C4-2B (cell line): ENCODE results near the gene SPINT2.

Experiments
- ZFX ChIP-seq: fragments of 450-650 bp; IDR thresholded peaks from 2 replicates; pipeline ENCODE4 v1.6.1; 2017
- TF ChIP-seq, protein P1 (sequence below): fragments of 450-650 bp; conservative IDR thresholded peaks from 2 replicates; pipeline ENCODE4 v1.5.1; 2017; ENCODE audit warnings: mild to moderate bottlenecking

DNA sequence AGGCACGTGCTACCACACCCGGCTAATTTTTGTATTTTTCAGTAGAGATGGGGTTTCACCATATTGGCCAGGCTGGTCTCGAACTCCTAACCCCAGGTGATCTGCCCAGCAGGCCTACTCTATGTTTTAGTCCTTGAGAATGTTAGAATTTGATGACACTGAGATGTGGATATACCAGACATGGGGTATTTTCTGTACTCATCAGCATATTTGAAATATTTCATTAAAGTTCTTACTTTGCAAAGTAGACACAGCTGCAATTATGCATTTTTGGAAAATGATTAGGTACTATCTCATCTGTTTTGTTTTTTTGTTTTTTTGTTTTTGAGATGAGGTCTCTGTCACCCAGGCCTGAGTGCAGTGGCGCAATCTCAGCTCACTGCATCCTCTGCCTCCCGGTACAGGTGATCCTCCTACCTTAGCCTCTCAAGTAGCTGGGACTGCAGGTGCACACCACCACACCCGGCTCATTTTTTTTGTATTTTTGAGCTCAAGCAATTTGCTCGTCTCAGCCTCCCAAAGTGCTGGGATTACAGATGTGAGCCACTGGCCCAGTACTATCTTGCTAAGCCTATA lies 12.7 kb downstream of the SPINT2 start:
- TF ChIP-seq, protein P1, sequence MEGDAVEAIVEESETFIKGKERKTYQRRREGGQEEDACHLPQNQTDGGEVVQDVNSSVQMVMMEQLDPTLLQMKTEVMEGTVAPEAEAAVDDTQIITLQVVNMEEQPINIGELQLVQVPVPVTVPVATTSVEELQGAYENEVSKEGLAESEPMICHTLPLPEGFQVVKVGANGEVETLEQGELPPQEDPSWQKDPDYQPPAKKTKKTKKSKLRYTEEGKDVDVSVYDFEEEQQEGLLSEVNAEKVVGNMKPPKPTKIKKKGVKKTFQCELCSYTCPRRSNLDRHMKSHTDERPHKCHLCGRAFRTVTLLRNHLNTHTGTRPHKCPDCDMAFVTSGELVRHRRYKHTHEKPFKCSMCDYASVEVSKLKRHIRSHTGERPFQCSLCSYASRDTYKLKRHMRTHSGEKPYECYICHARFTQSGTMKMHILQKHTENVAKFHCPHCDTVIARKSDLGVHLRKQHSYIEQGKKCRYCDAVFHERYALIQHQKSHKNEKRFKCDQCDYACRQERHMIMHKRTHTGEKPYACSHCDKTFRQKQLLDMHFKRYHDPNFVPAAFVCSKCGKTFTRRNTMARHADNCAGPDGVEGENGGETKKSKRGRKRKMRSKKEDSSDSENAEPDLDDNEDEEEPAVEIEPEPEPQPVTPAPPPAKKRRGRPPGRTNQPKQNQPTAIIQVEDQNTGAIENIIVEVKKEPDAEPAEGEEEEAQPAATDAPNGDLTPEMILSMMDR, result no peak
- TF ChIP-seq ZFX, result no peak
